HG03159 (cell line): ENCODE measurements around the gene CDH15.

Source experiments
- ATAC-seq: cut with Tn5 transposase; IDR thresholded peaks from one replicate; pipeline ENCODE4 v1.9.1; 2021; ENCODE audit warnings: mild to moderate bottlenecking, moderate library complexity; ENCODE audit not compliant: unreplicated experiment

CDH15 gene

GRCh38 chr16:89197633-89198416 is 26.3 kb downstream of the CDH15 start:
- ATAC-seq, result no peak

GRCh38 chr16:89198417-89199240 is 27.1 kb downstream of the CDH15 start:
- ATAC-seq, result no peak

DNA sequence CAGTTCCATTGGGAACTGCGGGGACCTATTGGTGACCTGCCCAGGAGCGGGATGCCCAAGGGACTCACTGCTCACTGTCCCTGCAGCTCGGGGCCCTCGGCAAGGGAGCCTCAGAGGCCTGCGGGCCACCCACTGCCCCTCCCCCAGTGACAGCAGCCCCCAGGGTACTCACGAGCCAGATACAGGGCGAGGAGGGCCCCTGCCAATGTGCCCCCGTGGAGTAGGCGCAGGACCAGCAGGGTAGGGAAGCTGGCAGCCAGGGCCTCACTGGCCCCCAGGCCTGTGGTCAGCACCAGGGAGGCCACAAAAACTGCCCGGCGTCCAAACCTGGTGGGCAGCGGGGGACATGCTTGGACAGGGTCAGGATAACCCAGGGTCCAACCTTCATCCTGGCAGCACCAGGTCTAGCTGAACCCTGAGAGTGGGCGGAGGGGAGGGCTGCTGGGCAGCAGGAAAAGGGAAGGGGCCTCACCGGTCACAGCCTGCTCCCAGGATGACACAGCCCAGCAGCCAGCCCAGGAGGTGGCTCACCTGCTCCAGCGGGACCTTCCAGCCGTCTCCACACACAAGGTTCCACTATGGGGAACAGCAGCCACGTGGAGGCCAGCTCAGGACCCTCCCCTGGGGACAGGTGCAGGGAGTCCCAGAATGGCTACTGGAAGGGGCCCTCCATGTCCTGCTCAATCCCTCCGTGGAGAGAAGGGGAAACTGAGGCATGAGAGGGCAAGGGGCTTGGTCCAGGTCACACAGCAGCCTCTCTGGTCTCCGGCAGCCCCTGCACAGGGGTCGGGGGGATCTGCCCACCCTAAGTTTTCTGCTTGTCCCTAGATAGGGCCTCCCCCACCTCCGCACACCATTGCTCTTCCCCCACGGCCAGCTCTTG is 27.9 kb downstream of the CDH15 start:
- no peak for ATAC-seq

GRCh38 chr16:89200124-89200849 is 28.7 kb downstream of the CDH15 start, which contains the start of gene SLC22A31:
TSS of gene SLC22A31 (minus strand) at chr16:89200537. CDS start at chr16:89200501, 36 bp downstream.
- ATAC-seq, result no peak

DNA sequence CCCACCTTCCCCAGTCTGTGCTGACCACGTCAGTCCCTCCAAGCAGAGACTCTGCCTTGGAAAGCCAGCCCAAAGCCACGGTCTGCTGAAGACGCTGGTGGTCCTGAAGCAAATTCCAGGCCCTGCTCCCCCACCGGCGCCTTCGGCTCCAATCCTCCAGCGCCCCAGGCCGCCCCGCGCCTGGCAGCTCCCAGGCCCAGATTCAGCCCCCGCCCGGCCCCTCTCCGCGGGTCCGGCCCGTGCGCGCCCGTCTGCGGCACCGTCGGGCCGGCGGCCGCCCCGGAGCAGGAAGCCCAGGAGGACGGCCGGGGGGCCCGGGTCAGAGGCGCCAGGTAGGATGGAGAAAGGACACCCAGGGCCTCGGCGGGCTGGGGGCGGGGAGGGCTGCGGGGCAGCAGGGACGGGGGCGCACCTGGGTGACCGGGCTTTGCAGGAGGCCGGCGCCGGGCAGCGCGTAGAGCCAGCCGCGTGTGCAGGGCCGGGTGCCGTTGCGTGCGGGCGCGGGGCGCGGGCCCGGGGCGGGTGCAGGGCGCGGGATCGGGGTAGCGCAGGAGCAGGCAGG is 29.4 kb downstream of the CDH15 start:
- ATAC-seq, result no peak

GRCh38 chr16:89201439-89202377 is 30.2 kb downstream of the CDH15 start:
- ATAC-seq, result no peak

- no peak for ATAC-seq
Observed at GRCh38 chr16:89202422-89203215, 31.1 kb downstream of the CDH15 start.

GRCh38 chr16:89207993-89208392 is 36.4 kb downstream of the CDH15 start:
- no peak for ATAC-seq

DNA sequence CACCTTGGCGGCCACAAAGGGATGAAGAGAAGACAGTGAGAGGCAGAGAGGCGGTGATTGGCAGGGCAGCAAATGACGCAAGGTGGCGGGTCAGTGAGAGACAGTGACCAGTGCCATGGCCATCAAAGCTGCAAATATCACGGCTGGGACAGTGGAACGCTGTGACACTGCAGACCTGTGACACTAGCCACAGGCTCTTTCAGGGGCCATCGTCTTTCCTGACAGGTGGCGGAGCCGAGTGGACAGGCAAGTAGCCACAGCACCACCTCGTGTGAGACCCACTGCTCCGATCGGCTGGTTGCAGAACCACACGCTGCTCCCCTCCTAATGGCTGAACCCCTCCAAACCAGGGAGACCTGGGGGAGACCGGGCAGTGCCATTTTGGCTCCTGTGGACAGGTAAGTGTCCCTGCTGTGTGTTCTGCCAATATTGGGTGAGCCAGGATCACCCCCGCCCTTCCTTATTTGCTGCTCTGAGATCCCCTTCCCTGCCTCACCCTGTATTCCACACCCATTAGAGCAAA is 38.0 kb downstream of the CDH15 start:
- no peak for ATAC-seq

DNA sequence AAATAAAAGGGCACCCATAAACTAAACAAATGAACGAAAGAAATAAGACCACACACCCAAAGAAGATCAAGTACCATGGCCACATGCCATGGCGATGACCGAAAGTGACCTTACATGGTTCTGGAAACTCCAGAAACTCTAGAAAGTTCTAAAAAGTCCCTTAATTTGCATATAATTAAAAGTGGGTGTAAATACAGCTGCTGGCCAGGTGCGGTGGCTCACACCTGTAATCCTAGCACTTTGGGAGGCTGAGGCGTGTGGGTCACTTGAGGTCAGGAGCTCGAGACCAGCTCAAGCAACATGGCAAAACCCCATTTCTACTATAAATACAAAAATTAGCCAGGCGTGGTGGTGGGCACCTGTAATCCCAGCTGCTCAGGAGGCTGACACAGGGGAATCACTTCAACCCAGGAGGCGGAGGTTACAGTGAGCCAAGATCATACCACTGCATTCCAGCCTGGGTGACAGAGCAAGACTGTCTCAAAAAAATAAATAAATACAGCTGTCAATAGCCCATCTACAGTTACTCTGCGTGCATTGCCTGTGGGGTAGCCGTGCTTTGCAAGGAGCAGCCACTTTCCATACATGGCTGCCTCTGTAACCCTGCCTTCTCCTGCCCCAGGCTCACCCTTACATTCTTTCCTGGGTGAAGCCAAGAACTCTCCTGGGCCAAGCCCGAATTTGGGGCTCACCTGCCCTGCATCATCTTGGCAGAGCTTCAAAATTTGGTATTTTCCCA is 38.8 kb downstream of the CDH15 start:
- no peak for ATAC-seq

GRCh38 chr16:89210904-89211515 is 39.5 kb downstream of the CDH15 start:
- no peak for ATAC-seq

DNA sequence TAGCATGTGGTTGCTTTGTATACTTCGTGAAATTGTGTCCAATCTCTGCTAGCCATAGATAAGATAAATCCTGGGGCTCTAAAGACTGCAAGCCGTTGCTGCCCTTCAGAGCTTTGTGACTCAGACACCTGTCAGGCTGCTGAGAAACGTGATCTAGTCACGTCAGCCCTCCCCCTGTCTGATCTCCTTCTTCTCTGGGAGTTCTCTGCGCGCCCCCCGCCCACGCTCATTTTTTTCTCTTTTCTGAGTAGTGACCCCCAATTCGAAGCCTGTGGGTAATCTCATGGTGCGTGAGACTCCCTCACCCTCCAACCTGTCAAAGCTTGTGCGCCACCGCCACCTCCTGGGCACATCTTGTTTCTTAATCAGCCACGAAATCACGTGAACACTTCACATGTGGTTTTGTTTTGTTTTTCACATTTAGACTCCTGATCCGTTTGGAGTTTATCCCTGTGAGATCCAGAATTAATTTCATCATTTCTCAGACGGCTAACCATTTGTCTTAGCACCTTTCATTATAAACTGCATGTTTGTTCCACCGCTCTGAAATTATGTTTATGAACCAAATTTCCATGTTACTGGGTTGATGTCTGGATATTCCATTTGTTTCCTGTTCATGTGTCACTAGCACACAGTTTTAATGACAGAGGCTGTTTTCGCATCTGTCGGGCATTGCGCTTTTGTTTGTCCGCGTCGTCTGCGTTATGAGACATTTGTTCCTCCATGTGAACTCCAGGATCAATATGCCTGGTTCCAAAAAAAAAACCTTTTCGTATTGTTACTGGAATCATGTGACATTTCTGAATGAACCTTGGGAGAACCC is 45.0 kb downstream of the CDH15 start:
- ATAC-seq, result peak; percentile 54

GRCh38 chr16:89217138-89217387 is 45.5 kb downstream of the CDH15 start:
- ATAC-seq, result no peak

DNA sequence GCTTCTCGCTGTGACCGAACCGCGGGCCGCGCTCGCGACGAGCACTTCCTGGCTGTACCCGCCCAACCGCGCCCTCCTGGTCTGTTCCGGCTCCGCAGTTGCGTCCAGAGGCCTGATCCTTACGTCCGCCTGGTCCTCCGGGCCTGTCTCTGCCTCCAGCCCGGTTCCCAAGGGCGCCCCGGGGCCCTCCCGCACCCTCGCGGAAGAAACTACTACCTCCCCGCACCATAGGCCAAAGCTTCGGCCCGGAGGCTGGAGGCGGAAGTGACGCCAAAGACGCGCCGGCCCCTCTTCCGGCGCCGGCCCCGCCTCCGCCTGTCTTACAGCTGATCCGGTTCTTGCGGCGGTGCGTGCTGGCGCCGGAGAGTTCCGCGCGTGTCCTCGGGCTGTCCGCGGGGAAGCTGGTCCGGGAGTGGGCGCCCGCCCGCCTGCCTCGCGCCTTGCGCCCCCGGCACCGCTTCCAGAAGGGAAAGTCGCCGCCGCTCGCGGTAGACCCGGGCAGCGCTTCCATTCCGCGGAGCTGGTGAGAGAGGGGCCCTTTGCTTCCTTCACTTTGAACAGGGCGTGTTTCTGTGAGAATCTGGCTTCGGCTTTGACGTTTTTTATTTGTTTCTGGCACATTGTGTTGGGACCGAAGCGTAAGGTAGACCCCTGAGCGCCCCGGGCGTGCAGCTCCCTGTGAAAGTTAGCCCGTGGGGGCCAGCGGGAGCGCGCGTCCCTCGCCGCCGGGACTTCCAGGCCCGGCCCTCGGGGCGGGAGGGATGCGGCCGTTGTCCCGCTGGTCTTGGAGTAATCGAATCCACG is 46.0 kb downstream of the CDH15 start, which contains the start of gene ZNF778:
Gene ZNF778, plus strand, starts transcription at position 316 of the 804 bp plus-strand sequence. CDS start 3,425 bp downstream, outside the sequence.
- peak; percentile 80 for ATAC-seq

DNA sequence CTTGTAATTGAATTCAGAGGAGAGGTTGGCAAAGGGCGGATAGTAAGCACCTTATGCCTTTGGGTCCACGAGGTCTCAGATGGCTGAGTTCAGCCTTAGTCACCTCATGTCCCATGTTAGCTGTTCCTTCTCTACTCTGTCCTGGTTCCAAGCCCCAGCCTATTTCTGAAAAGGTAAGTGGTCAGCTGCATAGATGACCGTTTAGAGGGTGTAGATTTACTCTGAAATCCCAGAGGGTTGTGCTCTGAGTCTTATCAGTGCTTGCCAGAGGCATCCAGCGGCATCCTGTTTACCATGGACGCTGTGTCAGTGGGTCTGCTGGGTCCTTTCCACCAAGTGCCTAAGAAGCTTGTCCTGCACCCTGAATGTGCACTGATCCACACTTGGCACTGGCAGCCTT is 47.8 kb downstream of the CDH15 start:
- no peak for ATAC-seq
